SK-N-SH (cell line): ENCODE results near the gene TSPAN14.

Source experiments
- CHD2 ChIP-seq: fragments of 150-350 bp; IDR thresholded peaks from 2 replicates; pipeline ENCODE4 v1.6.1; 2018; ENCODE audit warnings: low read length; ENCODE audit not compliant: partially characterized antibody
- EZH2phosphoT487 ChIP-seq: fragments of 200-600 bp; sonication (generic); IDR thresholded peaks from 2 replicates; pipeline ENCODE4 v1.6.1; 2017; ENCODE audit warnings: low read depth, mixed run types, mild to moderate bottlenecking, antibody characterized with exemption, moderate library complexity, borderline replicate concordance
- FOXM1 ChIP-seq: IDR thresholded peaks from 2 replicates; pipeline ENCODE4 v1.4.0; 2012; ENCODE audit warnings: low read depth, mild to moderate bottlenecking
- GABPA ChIP-seq: IDR thresholded peaks from 2 replicates; pipeline ENCODE4 v1.4.0; 2012; ENCODE audit warnings: low read depth, mild to moderate bottlenecking
- NFIC ChIP-seq: IDR thresholded peaks from 2 replicates; pipeline ENCODE4 v1.4.0; 2012; ENCODE audit warnings: borderline replicate concordance
- POLR2AphosphoS5 ChIP-seq: IDR thresholded peaks from 2 replicates; pipeline ENCODE4 v1.6.1; 2012; ENCODE audit warnings: low read depth, low read length
- SIN3A ChIP-seq: IDR thresholded peaks from 2 replicates; pipeline ENCODE4 v1.6.1; 2012; ENCODE audit warnings: low read depth, mild to moderate bottlenecking, low read length, moderate library complexity, borderline replicate concordance
- TAF1 ChIP-seq: IDR thresholded peaks from 2 replicates; pipeline ENCODE4 v1.6.1; 2012; ENCODE audit warnings: low read depth, mild to moderate bottlenecking, low read length, moderate library complexity, borderline replicate concordance
- ZBTB33 ChIP-seq: IDR thresholded peaks from 2 replicates; pipeline ENCODE4 v1.4.0; 2012; ENCODE audit warnings: low read depth, borderline replicate concordance
- TF ChIP-seq, protein P1 (sequence below): fragments of 200-600 bp; sonication (generic); IDR thresholded peaks from 2 replicates; pipeline ENCODE4 v1.6.1; 2017; ENCODE audit warnings: antibody characterized with exemption, mild to moderate bottlenecking, moderate library complexity

GRCh38 chr10:80504158-80504811 is 50.2 kb downstream of the TSPAN14 start:
- TF ChIP-seq, protein P1, sequence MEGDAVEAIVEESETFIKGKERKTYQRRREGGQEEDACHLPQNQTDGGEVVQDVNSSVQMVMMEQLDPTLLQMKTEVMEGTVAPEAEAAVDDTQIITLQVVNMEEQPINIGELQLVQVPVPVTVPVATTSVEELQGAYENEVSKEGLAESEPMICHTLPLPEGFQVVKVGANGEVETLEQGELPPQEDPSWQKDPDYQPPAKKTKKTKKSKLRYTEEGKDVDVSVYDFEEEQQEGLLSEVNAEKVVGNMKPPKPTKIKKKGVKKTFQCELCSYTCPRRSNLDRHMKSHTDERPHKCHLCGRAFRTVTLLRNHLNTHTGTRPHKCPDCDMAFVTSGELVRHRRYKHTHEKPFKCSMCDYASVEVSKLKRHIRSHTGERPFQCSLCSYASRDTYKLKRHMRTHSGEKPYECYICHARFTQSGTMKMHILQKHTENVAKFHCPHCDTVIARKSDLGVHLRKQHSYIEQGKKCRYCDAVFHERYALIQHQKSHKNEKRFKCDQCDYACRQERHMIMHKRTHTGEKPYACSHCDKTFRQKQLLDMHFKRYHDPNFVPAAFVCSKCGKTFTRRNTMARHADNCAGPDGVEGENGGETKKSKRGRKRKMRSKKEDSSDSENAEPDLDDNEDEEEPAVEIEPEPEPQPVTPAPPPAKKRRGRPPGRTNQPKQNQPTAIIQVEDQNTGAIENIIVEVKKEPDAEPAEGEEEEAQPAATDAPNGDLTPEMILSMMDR = no peak
- no peak for TF ChIP-seq NFIC
- no peak for TF ChIP-seq FOXM1
- TF ChIP-seq TAF1 = no peak
- no peak for TF ChIP-seq ZBTB33
- TF ChIP-seq CHD2 = no peak
- no peak for TF ChIP-seq POLR2AphosphoS5
- no peak for TF ChIP-seq EZH2phosphoT487
- no peak for TF ChIP-seq SIN3A
- no peak for TF ChIP-seq GABPA
